ENCODE data around the gene SRRM3. TPM values are rescaled to one million over a fixed set of nuclear protein-coding genes. Genes with fewer than 3 reads are reported as not detected.
A peak's percentile ranks its signal among the peaks of the same experiment; 100 is the strongest.
"Not testable (repeated sequence)": the region's sequence is repeated elsewhere in the genome, so short reads cannot be mapped to it uniquely, and the experiment has no call there.

The SRRM3 gene
- total RNA-seq, 1 donor, result 0.18 TPM

GRCh38 chr7:76165106-76165972, 36.4 kb upstream of the SRRM3 start:
- no peak overlapping the region for H3K4me3 ChIP-seq (ENCODE audit: low read depth, low read length)
- TF ChIP-seq, protein P1, sequence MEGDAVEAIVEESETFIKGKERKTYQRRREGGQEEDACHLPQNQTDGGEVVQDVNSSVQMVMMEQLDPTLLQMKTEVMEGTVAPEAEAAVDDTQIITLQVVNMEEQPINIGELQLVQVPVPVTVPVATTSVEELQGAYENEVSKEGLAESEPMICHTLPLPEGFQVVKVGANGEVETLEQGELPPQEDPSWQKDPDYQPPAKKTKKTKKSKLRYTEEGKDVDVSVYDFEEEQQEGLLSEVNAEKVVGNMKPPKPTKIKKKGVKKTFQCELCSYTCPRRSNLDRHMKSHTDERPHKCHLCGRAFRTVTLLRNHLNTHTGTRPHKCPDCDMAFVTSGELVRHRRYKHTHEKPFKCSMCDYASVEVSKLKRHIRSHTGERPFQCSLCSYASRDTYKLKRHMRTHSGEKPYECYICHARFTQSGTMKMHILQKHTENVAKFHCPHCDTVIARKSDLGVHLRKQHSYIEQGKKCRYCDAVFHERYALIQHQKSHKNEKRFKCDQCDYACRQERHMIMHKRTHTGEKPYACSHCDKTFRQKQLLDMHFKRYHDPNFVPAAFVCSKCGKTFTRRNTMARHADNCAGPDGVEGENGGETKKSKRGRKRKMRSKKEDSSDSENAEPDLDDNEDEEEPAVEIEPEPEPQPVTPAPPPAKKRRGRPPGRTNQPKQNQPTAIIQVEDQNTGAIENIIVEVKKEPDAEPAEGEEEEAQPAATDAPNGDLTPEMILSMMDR (IDR thresholded peaks at IDR 0.05; ENCODE audit: insufficient read depth, low read length), result no peak
- no peak for DNase-seq (ENCODE audit: low read depth)

DNA sequence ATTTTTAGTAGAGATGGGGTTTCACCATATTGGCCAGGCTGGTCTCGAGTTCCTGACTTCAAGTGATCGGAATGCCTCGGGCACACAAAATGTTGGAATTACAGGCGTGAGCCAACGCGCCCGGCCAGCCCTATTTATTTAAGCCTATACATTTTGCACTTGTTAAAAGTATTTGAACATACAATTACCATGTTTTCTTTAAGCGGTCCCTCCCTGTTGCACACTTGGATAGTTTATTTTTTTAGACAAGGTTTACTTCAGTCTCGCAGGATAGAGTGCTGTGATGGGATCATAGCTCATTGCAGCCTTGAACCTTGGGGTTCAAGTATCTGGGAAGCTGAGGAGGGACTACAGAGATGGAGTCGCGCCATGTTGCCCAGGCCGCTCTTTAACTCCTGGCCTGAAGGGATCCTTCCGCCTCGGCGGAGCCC, 35.7 kb upstream of the SRRM3 start:
- H3K4me3 ChIP-seq (ENCODE audit: low read depth, low read length), result peak overlapping the region; percentile 71
- TF ChIP-seq, protein P1 (IDR thresholded peaks at IDR 0.05; ENCODE audit: insufficient read depth, low read length), result no peak
- no peak for DNase-seq (ENCODE audit: low read depth)

- TF ChIP-seq, protein P1 (IDR thresholded peaks at IDR 0.05; ENCODE audit: insufficient read depth, low read length), result peak; percentile 29
- H3K4me3 ChIP-seq (ENCODE audit: low read depth, low read length), result peak overlapping the region; percentile 71
- peak; percentile 94 for DNase-seq (ENCODE audit: low read depth)
Observed at GRCh38 chr7:76166404-76167255, 35.1 kb upstream of the SRRM3 start.

DNA sequence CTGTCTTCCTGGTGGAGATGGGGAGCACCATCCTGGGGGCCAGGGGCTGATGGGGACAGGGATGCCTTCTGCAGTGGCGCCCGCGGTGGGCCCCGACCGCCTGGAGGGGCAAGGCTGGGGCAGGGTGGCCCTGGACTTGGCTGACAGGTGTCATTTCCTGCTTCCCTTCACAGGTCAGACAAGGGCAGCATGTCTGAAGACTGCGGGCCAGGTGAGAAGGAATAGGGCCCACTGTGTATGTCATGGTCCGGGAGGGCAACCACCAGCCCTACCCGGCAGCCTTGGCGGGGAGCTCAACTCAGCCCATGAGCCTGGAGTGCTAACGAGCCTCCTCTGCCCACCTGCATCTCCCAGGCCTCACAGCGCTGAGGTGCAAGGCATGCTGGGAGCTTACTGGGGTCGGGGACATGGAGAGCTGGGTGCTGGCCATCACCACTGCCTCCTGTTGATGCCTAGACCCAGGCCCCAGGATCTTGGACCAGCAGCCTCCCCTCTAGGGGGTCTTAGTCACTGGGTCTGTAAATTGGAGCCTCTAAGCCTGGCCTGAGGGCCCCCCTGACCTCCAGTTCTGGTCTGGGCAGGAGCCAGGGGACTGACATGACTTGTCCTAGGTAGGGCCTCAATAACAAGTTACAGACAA, 28.0 kb upstream of the SRRM3 start:
- no peak for DNase-seq (ENCODE audit: low read depth)
- no peak overlapping the region for H3K4me3 ChIP-seq (ENCODE audit: low read depth, low read length)
- TF ChIP-seq, protein P1 (IDR thresholded peaks at IDR 0.05; ENCODE audit: insufficient read depth, low read length), result no peak

DNA sequence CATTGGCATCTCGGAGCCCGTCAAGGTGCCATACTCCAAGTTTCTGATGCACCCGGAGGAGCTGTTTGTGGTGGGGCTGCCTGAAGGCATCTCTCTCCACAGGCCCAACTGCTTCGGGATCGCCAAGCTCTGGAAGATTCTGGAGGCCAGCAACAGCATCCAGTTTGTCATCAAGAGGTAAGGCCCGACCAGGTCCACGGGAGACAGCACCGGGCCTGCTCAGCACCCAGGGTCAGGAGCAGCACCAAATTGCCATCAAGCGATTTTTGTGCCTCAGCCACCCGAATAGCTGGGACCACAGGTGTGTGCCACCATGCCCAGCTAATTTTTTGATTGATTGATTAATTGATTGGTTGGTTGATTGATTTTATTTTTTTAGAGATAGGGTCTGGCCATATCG, 24.7 kb upstream of the SRRM3 start:
- H3K4me3 ChIP-seq (ENCODE audit: low read depth, low read length); DNase-seq (ENCODE audit: low read depth): not testable (repeated sequence)

DNA sequence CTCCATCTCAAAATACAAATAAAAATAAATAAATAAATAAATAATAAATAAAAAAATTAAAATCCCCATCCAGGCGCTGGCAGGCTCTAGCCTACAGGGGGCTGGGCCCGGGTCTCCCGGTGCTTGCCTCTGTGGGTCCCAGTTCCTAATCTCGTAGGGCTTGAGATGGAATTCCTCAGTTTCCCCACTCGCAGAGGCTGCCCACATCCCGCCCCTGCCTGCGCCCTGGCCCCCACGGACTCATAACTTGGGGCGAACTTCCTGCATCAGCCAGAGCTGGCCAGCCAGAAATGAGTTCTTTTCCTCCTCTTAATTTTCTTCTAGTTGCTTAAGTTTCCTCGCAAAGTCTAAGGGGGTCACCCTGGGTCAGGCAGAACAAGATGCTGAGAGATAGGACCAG, 22.0 kb upstream of the SRRM3 start:
- no peak for DNase-seq (ENCODE audit: low read depth)
- TF ChIP-seq, protein P1 (IDR thresholded peaks at IDR 0.05; ENCODE audit: insufficient read depth, low read length), result no peak
- no peak overlapping the region for H3K4me3 ChIP-seq (ENCODE audit: low read depth, low read length)
